Activated naive CD4-positive, alpha-beta T cell treated with anti-CD3 and anti-CD28 coated beads, Interleukin-2, amount 50 U/mL, for 16 hours (primary cell): ENCODE results near the gene OXLD1.
A peak's percentile ranks its signal among the peaks of the same experiment; 100 is the strongest.

ENCODE experiments used
- DNase-seq: peaks from one replicate; pipeline ENCODE4 v3.0.0-alpha.2; 2020

Gene OXLD1

DNA sequence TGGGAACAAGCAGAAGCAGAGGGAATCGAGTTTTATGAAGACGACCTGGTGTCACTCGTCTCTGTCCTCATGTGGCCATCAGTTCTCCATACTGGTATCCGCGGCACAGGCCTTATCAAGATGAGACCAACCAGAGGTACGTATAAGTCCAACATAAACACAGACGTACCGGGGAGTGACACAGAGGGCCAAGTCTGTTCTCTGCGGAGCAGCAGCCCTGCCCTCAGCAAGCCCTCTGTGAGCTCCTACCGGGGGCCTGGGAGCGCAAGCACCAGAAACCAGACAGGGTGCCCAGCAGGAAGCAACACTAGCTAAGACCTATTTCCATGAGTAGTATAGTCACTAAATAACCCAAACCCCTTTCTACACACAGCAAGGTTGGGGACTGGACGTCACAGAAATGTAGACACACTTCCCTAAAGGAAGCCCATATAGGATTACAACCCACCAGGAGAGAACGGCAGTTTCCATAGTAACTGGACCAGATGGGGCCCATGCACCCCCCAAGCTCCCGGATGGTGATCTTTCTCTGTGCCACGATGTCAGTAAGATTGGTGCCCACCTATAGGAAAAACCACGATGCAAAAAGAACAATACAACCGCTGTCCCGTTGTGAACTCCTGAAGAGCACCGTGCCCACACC, 16.3 kb upstream of the OXLD1 start:
- no peak for DNase-seq

DNA sequence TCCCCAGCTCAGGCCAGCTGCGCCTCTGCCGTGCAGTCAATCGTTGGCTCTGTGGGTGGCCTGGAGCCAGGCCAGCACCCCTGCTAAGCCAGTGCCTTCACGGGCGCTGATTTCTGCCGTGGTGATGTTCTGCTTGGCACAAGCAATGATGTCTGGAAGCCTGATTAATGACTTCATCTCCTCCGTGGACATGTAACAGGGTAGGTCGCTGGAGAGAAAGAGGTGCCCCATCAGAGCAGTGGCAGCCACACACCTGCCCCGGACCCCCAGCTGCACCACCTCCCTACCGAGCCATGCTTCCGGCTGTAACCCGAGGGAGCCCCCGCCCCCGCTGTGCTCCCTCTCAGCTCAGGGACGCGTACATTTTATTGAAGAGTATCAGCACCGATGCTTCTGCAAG, 15.3 kb upstream of the OXLD1 start:
- no peak for DNase-seq

GRCh38 chr17:81680150-81680549, 13.7 kb upstream of the OXLD1 start:
- DNase-seq = no peak

DNA sequence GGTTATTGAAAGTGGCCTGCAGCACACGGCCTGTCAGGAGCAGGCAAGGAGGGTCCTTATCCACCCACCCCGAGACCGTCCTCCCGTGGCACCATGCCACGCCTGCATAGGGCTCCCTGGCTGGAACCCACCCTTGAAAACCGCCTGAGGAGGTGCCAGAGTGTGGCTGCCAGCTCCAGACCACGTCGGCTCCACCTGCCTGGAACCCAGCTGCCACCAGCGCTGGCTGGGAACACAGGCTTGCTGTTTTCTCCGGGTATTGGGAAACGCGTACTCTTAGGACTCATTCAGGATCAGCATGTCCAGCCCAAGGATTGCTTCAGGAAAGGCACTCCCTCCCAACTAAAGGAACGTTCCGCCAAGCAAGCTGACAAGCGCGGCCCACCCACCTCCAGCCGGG, 10.5 kb upstream of the OXLD1 start:
- no peak for DNase-seq

DNA sequence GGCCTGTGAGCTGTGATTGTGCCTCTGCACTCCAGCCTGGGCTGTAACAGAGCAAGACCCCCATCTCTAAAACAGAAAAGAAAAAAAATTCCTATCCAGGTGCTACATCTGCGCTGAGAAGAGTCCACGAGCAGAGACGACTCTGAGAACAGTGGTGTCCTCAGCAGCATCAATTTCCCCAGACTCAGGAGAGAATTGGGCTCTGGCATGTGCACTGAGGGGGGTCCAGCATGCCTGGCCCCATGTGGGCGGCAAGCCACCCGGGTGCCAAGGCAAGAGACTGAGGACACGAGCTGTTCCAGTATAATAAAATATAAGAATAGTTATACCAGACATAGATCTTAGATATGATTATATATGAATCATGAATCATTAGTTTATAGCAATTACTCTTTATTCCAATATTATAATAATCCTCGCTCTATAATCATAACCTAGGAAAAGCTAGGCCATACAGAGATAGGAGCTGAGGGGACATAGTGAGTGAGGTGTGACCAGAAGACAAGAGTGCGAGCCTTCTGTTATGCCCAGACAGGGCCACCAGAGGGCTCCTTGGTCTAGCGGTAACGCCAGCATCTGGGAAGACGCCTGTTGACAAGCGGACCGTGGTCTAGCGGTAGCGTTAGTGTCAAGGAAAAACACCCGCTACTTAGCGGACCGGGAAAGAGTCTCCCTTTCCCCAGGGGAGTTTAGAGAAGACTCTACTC, 9.3 kb upstream of the OXLD1 start:
- peak; percentile 25 for DNase-seq

DNA sequence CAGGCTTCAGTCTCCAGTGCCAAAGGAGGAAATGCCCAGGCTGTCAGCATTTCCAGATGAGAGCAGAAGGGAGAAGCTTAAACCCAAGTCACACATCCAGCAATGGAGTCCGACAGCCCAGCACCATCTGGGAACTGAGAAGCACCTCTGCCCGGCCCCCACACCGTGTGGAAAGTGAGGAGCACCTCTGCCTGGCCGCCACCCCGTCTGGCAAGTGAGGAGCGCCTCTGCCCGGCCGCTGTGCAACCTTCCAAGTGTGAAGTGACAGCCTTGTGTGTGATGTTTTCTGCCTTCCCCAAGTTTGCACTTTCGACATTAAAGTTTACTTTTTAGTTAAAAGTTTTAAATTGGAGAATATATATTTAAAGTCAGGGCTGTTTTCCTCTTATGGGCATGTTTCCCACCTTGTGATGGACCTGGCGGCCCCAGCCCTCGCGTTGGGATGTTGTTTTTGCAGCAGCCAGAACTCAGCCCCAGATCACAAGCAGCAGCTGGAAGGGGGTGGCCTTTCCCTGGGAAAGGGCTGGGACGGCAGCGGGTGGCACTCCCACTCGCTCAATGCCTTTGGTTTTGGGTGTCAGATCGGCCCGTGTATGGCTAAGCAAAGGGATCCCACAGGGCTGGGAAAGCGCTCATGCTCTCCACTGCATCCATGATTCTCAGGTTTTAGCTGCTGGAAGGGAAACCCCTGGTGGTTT, 7.3 kb upstream of the OXLD1 start:
- no peak for DNase-seq

DNA sequence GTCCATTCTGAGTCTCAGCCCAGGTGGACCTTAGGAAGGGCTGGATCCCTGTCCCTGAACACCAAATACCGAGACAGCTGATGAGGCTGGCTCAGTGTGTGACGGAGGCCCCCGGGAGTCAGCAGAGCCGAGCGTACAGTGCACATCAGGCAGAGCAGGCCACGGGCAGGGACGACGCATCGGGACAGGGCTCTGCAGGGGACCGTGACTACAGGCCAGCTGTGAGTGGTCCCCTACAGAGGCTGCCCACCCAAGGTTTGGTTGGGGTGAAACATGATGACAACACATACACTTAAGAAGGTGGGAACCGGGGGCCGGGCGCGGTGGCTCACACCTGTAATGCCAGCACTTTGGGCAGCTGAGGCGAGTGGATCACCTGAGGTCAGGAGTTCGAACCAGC, 6.5 kb upstream of the OXLD1 start:
- DNase-seq = no peak

GRCh38 chr17:81672504-81672903, 6.1 kb upstream of the OXLD1 start:
- no peak for DNase-seq

GRCh38 chr17:81667754-81668153, 1.3 kb upstream of the OXLD1 start:
- DNase-seq = no peak

DNA sequence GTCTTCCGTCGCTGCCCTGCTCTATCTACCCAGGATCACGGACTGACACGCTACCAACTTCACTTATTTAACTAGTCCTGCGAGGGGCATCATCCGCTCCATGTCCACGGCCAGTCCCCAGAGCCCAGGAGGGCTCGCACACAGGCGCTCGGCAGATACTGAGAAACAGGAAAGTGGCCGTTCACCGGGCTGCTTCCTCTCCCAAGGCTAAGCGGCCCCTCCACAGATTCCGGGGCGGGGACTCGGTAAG, 388 bp downstream of the OXLD1 start:
- peak; percentile 39 for DNase-seq

GRCh38 chr17:81665205-81666091, 957 bp downstream of the OXLD1 start:
- DNase-seq = peak; percentile 75

- no peak for DNase-seq
Observed at GRCh38 chr17:81664051-81664470, 2.3 kb downstream of the OXLD1 start.

DNA sequence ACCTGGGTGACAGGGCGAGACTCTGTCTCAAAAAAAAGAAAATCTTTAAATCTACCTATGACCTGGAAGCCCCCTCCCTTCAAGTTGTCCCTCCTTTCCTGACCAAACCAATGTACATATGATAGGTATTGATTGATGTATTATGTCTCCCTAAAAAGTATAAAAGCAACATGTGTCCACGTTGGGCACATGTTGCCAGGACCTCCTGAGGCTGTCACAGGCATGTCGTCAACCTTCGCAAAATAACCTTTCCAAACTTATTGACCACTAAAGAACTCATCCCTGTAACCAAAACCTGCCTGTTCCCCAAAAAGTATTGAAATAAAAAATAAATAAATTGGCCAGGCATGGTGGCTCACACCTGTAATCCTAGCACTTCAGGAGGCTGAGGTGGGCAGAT, 4.4 kb downstream of the OXLD1 start:
- DNase-seq = no peak

GRCh38 chr17:81660441-81660840, 6.0 kb downstream of the OXLD1 start:
- no peak for DNase-seq

DNA sequence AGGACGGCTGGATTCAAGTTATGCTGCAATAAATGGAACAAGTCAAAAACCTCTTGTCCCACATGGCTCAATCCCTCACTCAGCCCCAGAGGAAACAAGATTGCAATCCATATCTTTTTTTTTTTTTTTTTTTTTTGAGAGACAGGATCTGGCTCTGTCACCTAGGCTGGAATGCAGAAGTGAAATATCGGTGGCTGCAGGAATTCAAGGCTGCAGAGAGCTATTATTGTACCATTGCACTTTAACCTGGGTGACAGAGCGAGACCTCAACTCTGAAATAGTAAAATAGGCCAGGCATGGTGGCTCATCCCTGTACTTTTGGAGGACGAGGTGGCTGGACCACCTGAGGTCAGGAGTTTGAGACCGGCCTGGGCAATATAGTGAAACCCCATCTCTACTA, 7.4 kb downstream of the OXLD1 start:
- DNase-seq = no peak

GRCh38 chr17:81656835-81657234, 9.6 kb downstream of the OXLD1 start:
- no peak for DNase-seq

DNA sequence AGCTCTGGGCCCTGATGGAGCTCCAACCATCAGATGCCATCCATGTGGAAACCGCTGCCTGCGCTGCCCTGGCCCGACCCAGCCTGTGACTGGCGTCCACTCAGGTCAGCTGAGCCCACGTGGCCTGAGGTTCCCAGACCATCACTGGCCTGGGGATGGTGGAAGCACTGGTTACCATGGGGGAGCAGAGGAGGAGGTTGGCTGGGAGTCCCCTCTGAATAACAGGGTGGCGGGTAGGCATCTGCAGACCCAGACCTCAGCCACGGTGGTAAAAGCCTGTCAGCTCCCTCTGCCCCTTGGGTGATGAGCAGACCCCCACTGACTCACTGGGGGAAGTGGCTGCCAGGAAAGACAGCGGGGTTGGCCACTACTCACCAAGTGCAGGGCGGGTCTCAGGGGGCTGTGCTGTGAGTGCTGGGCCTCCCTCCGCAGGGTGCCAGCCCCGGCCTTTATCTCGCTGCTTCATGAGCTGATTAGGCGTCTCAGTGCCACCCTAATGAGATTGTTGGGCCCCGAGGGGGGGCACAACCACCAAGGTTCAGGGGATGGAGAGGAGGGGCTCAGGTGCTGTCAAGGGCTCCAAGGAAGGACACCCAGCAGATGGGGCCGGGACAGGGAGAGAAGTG, 10.2 kb downstream of the OXLD1 start, which contains the start of gene PDE6G:
PDE6G (minus strand) TSS at position 425 of the 626 bp plus-strand sequence. CDS start 3,237 bp downstream, outside the sequence.
- no peak for DNase-seq

GRCh38 chr17:81655378-81656117, 10.9 kb downstream of the OXLD1 start:
- no peak for DNase-seq

GRCh38 chr17:81652906-81653771, 13.3 kb downstream of the OXLD1 start:
- DNase-seq = no peak

GRCh38 chr17:81651692-81652091, 14.7 kb downstream of the OXLD1 start:
- no peak for DNase-seq

DNA sequence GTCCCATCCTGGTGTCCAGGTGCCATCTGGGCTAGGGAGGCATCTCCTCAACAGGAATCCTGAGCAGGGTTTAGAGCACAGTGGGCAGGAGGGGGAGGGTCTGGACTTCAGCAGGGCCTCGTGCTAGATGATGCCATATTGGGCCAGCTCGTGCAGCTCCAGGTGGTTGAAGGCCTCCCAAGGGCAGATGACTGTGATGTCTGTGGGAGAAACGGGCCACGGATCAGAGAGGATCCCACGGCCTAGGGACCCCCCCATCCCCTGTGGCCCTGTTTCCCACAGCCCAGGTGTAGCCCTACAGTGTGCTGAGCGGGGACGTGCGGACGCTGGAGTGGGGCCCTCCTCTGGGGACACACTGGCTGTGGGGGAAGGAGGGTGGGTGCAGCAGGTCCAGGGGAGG, 15.5 kb downstream of the OXLD1 start:
- no peak for DNase-seq
